ENCODE data around the gene SETD2. TPM values are rescaled to one million over a fixed set of nuclear protein-coding genes. Genes with fewer than 3 reads are reported as not detected.

Gene SETD2
- total RNA-seq, 4 donors from 2014 or later = 58.5 to 81.7 (median 65.9) TPM

DNA sequence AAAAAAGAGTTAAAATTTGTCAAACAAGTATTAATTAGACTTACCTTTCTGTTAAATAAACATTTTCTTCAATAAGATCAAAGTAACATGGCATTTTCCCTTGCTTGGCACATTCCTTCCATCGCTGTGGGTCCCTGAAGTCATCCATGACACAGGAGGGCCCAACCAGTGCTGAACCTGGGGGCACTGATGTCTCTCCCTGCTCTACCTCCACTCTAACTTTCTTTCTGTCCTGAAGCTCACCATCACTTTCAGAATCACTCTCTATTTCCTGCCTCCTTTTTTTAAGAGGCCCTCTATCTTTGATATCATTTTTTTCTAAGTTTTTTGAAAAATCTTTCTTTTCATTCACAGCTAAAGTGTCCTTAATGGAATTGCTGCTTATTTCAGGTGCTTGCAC, 43.8 kb downstream of the SETD2 start:
- TF ChIP-seq, protein P1, sequence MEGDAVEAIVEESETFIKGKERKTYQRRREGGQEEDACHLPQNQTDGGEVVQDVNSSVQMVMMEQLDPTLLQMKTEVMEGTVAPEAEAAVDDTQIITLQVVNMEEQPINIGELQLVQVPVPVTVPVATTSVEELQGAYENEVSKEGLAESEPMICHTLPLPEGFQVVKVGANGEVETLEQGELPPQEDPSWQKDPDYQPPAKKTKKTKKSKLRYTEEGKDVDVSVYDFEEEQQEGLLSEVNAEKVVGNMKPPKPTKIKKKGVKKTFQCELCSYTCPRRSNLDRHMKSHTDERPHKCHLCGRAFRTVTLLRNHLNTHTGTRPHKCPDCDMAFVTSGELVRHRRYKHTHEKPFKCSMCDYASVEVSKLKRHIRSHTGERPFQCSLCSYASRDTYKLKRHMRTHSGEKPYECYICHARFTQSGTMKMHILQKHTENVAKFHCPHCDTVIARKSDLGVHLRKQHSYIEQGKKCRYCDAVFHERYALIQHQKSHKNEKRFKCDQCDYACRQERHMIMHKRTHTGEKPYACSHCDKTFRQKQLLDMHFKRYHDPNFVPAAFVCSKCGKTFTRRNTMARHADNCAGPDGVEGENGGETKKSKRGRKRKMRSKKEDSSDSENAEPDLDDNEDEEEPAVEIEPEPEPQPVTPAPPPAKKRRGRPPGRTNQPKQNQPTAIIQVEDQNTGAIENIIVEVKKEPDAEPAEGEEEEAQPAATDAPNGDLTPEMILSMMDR (IDR thresholded peaks at IDR 0.05; ENCODE audit: low read depth) = no peak

- TF ChIP-seq, protein P1 (IDR thresholded peaks at IDR 0.05; ENCODE audit: low read depth) = no peak
Measured at GRCh38 chr3:47117807-47118364, 46.0 kb downstream of the SETD2 start.

GRCh38 chr3:47113669-47114365, 50.1 kb downstream of the SETD2 start:
- TF ChIP-seq, protein P1 (IDR thresholded peaks at IDR 0.05; ENCODE audit: low read depth) = no peak

DNA sequence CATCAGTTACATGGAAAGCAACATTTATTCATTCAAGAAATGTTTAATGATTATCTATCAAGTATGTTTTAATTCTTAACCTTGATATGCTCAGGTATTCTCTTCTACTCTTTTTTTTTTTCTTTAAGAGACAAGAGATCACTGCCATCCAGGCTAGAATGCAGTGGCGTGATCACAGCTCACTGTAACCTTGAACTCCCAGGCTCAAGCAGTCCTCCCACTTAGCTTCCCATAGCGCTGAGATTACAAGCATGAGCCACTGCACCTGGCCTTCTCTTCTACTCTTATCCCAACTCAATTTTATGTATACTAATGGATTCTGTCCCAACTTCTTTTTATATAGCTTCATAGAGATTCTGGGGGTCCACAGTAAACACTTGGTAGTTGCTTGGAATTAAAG, 50.9 kb downstream of the SETD2 start:
- TF ChIP-seq, protein P1 (IDR thresholded peaks at IDR 0.05; ENCODE audit: low read depth) = no peak

- TF ChIP-seq, protein P1 (IDR thresholded peaks at IDR 0.05; ENCODE audit: low read depth) = no peak
Measured at GRCh38 chr3:47109393-47109792, 54.5 kb downstream of the SETD2 start.

DNA sequence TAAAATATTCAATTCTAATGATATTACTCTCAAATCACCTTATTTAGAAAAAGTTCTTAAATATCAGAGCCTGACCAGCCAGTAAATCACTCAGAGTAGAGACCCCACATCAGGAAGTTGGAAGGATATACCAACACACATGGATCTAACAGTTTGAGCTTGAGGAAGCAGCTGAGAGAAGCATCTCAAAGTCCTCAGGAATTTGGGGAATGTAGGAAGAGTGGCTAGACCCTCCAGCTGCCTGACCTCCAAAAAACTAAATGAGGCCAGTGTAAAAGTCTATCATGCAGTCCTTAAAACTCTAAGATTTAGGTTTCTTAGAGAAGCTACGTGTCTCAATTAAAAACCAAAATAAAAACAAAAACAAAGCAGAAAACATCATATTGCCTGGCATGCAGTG, 55.4 kb downstream of the SETD2 start:
- TF ChIP-seq, protein P1 (IDR thresholded peaks at IDR 0.05; ENCODE audit: low read depth) = no peak

- TF ChIP-seq, protein P1 (IDR thresholded peaks at IDR 0.05; ENCODE audit: low read depth) = no peak
Measured at GRCh38 chr3:47104259-47104658, 59.7 kb downstream of the SETD2 start.

Data from subcutaneous adipose tissue (tissue), 4 donors.